Prostate gland (tissue), 2 donors: ENCODE measurements around the gene GAS6. TPM values are rescaled to one million over a fixed set of nuclear protein-coding genes. Genes with fewer than 3 reads are reported as not detected.

ENCODE experiments used
- DNase-seq: peaks from one replicate; pipeline ENCODE4 v3.0.0-alpha.2; 2019; ENCODE audit warnings: low spot score
- H3K27ac ChIP-seq, 2 donors: fragments of 200-600 bp; sonication (generic); 2 replicates each; pipeline ENCODE4 v1.5.1; 2017 to 2019
- H3K27me3 ChIP-seq: fragments of 200-600 bp; sonication (generic); replicated peaks from 2 replicates; pipeline ENCODE4 v1.5.1; 2019; ENCODE audit not compliant: insufficient read depth
- H3K36me3 ChIP-seq, 2 donors: fragments of 200-600 bp; sonication (generic); 1 replicate in 1 of 2; 2 replicates in 1 of 2; pipeline versions ENCODE4 v1.5.1 to v1.8.1; 2017 to 2019
- H3K4me1 ChIP-seq: fragments of 200-600 bp; sonication (generic); replicated peaks from 2 replicates; pipeline ENCODE4 v1.5.1; 2019
- H3K4me3 ChIP-seq, 2 donors: fragments of 200-600 bp; sonication (generic); 2 replicates each; pipeline ENCODE4 v1.5.1; 2017 to 2019
- H3K9me3 ChIP-seq: fragments of 200-600 bp; sonication (generic); 2 replicates; pipeline ENCODE4 v1.5.1; 2017
- CTCF ChIP-seq, 4 experiments: fragments of 200-600 bp in 2 of 4; fragments of 450-650 bp in 2 of 4; sonication (generic) in 2 of 4; IDR thresholded peaks; 1 replicate in 3 of 4; 2 replicates in 1 of 4; pipeline ENCODE4 v1.5.1; 2016 to 2019; ENCODE audit warnings: antibody characterized with exemption in 4 of 4, mild to moderate bottlenecking in 2 of 4, moderate library complexity in 2 of 4
- POLR2A ChIP-seq: fragments of 450-650 bp; IDR thresholded peaks from one replicate; pipeline ENCODE4 v1.6.1; 2016; ENCODE audit warnings: antibody characterized with exemption, mild to moderate bottlenecking
- POLR2AphosphoS5 ChIP-seq: sonication (generic); formaldehyde crosslinking; IDR thresholded peaks from one replicate; pipeline ENCODE4 v1.6.1; 2017; ENCODE audit warnings: antibody characterized with exemption
- WGBS: methylation state at CpG from one replicate; pipeline ENCODE4 v1.1.5; 2018; 5-methylcytosine and 5-hydroxymethylcytosine counted together
- intact Hi-C: fragments of 100-400 bp; cut with DNase I; formaldehyde crosslinking; loops from one replicate; pipeline ENCODE4 v1.14.2; 2022
- total RNA-seq, 2 donors: library from RNA; depleted of rRNA; stranded (reverse); fragments of >200 nt; gene quantifications; one replicate each; pipeline ENCODE4 v1.1.0, GENCODE V29; 2016

The GAS6 gene
- total RNA-seq, 2 donors from 2014 or later = 116 to 432 TPM

GRCh38 chr13:113856716-113857065, 7.2 kb downstream of the GAS6 start:
- WGBS = 46% methylated on average over 9 of the region's 9 CpGs
- TF ChIP-seq POLR2A = no peak
- TF ChIP-seq POLR2AphosphoS5 = peak; percentile 34
- TF ChIP-seq CTCF (IDR thresholded peaks at IDR 0.05) = no peak
- no peak overlapping the region for H3K27ac ChIP-seq
- H3K36me3 ChIP-seq = no peaks in the 10 kb centered on the region
- H3K4me1 ChIP-seq = peaks cover 23% of the 10 kb centered on the region
- no peaks in the 10 kb centered on the region for H3K9me3 ChIP-seq
- H3K4me3 ChIP-seq = no peak overlapping the region
- intact Hi-C loops = no loop called here
- no peaks in the 10 kb centered on the region for H3K27me3 ChIP-seq
- DNase-seq = no peak

- no peak for DNase-seq
- TF ChIP-seq POLR2AphosphoS5 (no peak), CTCF (IDR thresholded peaks at IDR 0.05) (no peak)
- Histone ChIP-seq H3K4me1 (peaks cover 23% of the 10 kb centered on the region), H3K36me3 (no peaks in the 10 kb centered on the region), H3K27ac (peak overlapping the region in 1 of 2 donors; percentile 9), H3K4me3 (no peak overlapping the region), H3K9me3 (no peaks in the 10 kb centered on the region), H3K27me3 (no peaks in the 10 kb centered on the region)
- intact Hi-C loops = no loop called here
- 86% methylated on average over 21 of the region's 25 CpGs for WGBS
These were observed 7.8 kb downstream of the GAS6 start for GRCh38 chr13:113855931-113856715.

DNA sequence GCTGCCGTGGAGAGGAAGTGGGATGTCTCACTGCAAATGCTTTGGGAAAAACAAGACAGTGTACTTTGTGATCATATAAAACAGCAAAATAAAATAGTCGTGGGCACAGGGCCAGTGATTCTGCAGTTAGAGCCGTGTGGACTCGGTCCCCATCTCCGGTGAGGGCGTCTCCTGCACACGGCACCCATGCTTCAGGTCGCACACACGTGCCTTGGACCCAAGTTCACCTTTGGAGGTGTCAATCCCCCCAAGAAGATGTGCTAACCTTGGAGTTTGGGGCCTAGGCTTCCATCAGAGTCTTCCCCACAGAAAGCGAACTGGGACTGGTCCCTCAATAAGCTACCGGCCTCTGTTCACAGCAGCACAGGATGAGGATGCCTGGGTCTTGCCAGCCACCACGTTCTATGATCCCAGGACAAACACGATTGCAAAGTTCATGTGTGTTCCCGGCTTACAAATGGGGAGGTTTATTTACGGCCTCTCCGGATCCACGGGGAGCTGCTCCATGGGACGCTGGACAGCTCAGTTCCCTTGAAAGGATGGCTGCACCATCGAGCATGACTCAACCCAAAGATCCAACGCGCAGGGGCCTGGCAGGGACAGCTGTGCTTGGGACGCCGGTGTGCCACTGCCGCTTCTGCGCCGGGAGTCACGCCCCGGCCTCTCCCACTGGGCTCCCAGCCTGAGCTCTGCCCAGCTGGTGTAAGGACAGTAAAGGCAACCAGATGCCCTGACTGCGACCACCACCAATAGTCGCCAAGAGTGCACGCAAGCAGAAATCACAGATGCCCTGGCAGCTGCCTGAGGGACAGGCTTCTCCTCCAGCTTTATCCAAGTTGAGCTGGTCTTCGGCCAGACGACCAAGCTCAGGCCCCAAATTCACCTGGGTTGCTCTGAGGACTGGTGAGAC, 8.6 kb downstream of the GAS6 start:
- peaks cover 23% of the 10 kb centered on the region for H3K4me1 ChIP-seq
- 65% methylated on average over 31 of the region's 33 CpGs for WGBS
- H3K27me3 ChIP-seq = no peaks in the 10 kb centered on the region
- H3K4me3 ChIP-seq = no peak overlapping the region
- no peaks in the 10 kb centered on the region for H3K36me3 ChIP-seq
- no peaks in the 10 kb centered on the region for H3K9me3 ChIP-seq
- intact Hi-C loops = no loop called here
- TF ChIP-seq POLR2AphosphoS5 (no peak), CTCF (IDR thresholded peaks at IDR 0.05) (no peak), POLR2A (no peak)
- no peak for DNase-seq
- H3K27ac ChIP-seq = peak overlapping the region; percentile 32 to 42

- no peak for DNase-seq
- Histone ChIP-seq H3K4me3 (no peak overlapping the region), H3K9me3 (no peaks in the 10 kb centered on the region), H3K4me1 (peaks cover 23% of the 10 kb centered on the region), H3K27ac (peak overlapping the region; percentile 32 to 42), H3K27me3 (no peaks in the 10 kb centered on the region), H3K36me3 (no peaks in the 10 kb centered on the region)
- 45% methylated on average over 31 of the region's 31 CpGs for WGBS
- TF ChIP-seq CTCF (IDR thresholded peaks at IDR 0.05) = no peak
- no peak for TF ChIP-seq POLR2A
- no peak for TF ChIP-seq POLR2AphosphoS5
- intact Hi-C loops = no loop called here
These were observed 9.5 kb downstream of the GAS6 start for GRCh38 chr13:113854238-113855011.
